ENCODE data around the gene CFAP210. TPM values are rescaled to one million over a fixed set of nuclear protein-coding genes. Genes with fewer than 3 reads are reported as not detected.
"Not testable (repeated sequence)": the region's sequence is repeated elsewhere in the genome, so short reads cannot be mapped to it uniquely, and the experiment has no call there.

Gene CFAP210
- polyA plus RNA-seq, 2 donors = 0.02 to 0.08 TPM

- H3K27ac ChIP-seq (ENCODE audit: low read depth in 2 of 2, low read length in 1 of 2); H3K36me3 ChIP-seq (ENCODE audit: control insufficient read depth in 2 of 2, insufficient read depth in 2 of 2, low read length in 1 of 2); H3K9me3 ChIP-seq (ENCODE audit: control insufficient read depth in 2 of 2, insufficient read depth in 1 of 2, low read depth in 1 of 2, low read length in 1 of 2); H3K4me3 ChIP-seq (ENCODE audit: low read depth in 1 of 2, low read length in 2 of 2); H3K4me1 ChIP-seq (ENCODE audit: control insufficient read depth in 2 of 2, insufficient read depth in 2 of 2, low read length in 1 of 2); H3K27me3 ChIP-seq (ENCODE audit: control insufficient read depth in 1 of 2, insufficient read depth in 2 of 2, low read length in 2 of 2): not testable (repeated sequence)
- WGBS, 2 donors = 95 to 98% methylated on average over 2 of the region's 2 CpGs
These were observed 5.0 kb upstream of the CFAP210 start for GRCh38 chr2:169699173-169699572.

GRCh38 chr2:169696381-169696780, 2.2 kb upstream of the CFAP210 start:
- no peak overlapping the region for H3K4me3 ChIP-seq (ENCODE audit: low read depth in 1 of 2, low read length in 2 of 2)
- H3K4me1 ChIP-seq (ENCODE audit: control insufficient read depth in 2 of 2, insufficient read depth in 2 of 2, low read length in 1 of 2) = no peaks in the 10 kb centered on the region
- no peaks in the 10 kb centered on the region for H3K9me3 ChIP-seq (ENCODE audit: control insufficient read depth in 2 of 2, insufficient read depth in 1 of 2, low read depth in 1 of 2, low read length in 1 of 2)
- no peaks in the 10 kb centered on the region for H3K27me3 ChIP-seq (ENCODE audit: control insufficient read depth in 1 of 2, insufficient read depth in 2 of 2, low read length in 2 of 2)
- H3K36me3 ChIP-seq (ENCODE audit: control insufficient read depth in 2 of 2, insufficient read depth in 2 of 2, low read length in 1 of 2) = no peaks in the 10 kb centered on the region
- no peak overlapping the region for H3K27ac ChIP-seq (ENCODE audit: low read depth in 2 of 2, low read length in 1 of 2)

- WGBS, 2 donors = 25 to 27% methylated on average over 8 of the region's 8 CpGs
- H3K27ac ChIP-seq (ENCODE audit: low read depth in 2 of 2, low read length in 1 of 2) = peak overlapping the region; percentile 77 to 94
- H3K9me3 ChIP-seq (ENCODE audit: control insufficient read depth in 2 of 2, insufficient read depth in 1 of 2, low read depth in 1 of 2, low read length in 1 of 2) = no peaks in the 10 kb centered on the region
These were observed 672 bp upstream of the CFAP210 start for GRCh38 chr2:169694894-169695260.

GRCh38 chr2:169693360-169693759, 845 bp downstream of the CFAP210 start:
- H3K4me3 ChIP-seq (ENCODE audit: low read depth in 1 of 2, low read length in 2 of 2) = no peak overlapping the region
- no peaks in the 10 kb centered on the region for H3K27me3 ChIP-seq (ENCODE audit: control insufficient read depth in 1 of 2, insufficient read depth in 2 of 2, low read length in 2 of 2)
- 15 to 20% methylated on average over 4 of the region's 4 CpGs for WGBS, 2 donors
- H3K9me3 ChIP-seq (ENCODE audit: control insufficient read depth in 2 of 2, insufficient read depth in 1 of 2, low read depth in 1 of 2, low read length in 1 of 2) = no peaks in the 10 kb centered on the region
- H3K27ac ChIP-seq (ENCODE audit: low read depth in 2 of 2, low read length in 1 of 2) = no peak overlapping the region
- H3K36me3 ChIP-seq (ENCODE audit: control insufficient read depth in 2 of 2, insufficient read depth in 2 of 2, low read length in 1 of 2) = no peaks in the 10 kb centered on the region
- H3K4me1 ChIP-seq (ENCODE audit: control insufficient read depth in 2 of 2, insufficient read depth in 2 of 2, low read length in 1 of 2) = no peaks in the 10 kb centered on the region

More at GRCh38 chr2:169694894-169695260, 672 bp upstream of the CFAP210 start:
- Histone ChIP-seq H3K4me3 (ENCODE audit: low read depth in 1 of 2, low read length in 2 of 2) (peak overlapping the region; percentile 51 to 85), H3K4me1 (ENCODE audit: control insufficient read depth in 2 of 2, insufficient read depth in 2 of 2, low read length in 1 of 2) (no peaks in the 10 kb centered on the region), H3K36me3 (ENCODE audit: control insufficient read depth in 2 of 2, insufficient read depth in 2 of 2, low read length in 1 of 2) (no peaks in the 10 kb centered on the region), H3K27me3 (ENCODE audit: control insufficient read depth in 1 of 2, insufficient read depth in 2 of 2, low read length in 2 of 2) (no peaks in the 10 kb centered on the region)

GRCh38 chr2:169692718-169693117, 1.5 kb downstream of the CFAP210 start:
- WGBS, 2 donors = 60 to 67% methylated on average over 3 of the region's 3 CpGs

GRCh38 chr2:169690958-169691357, 3.2 kb downstream of the CFAP210 start:
- H3K27me3 ChIP-seq (ENCODE audit: control insufficient read depth in 1 of 2, insufficient read depth in 2 of 2, low read length in 2 of 2) = no peaks in the 10 kb centered on the region
- 61 to 85% methylated on average over 1 of the region's 1 CpG for WGBS, 2 donors
- H3K4me3 ChIP-seq (ENCODE audit: low read depth in 1 of 2, low read length in 2 of 2) = no peak overlapping the region
- H3K36me3 ChIP-seq (ENCODE audit: control insufficient read depth in 2 of 2, insufficient read depth in 2 of 2, low read length in 1 of 2) = no peaks in the 10 kb centered on the region
- H3K9me3 ChIP-seq (ENCODE audit: control insufficient read depth in 2 of 2, insufficient read depth in 1 of 2, low read depth in 1 of 2, low read length in 1 of 2) = no peaks in the 10 kb centered on the region
- H3K27ac ChIP-seq (ENCODE audit: low read depth in 2 of 2, low read length in 1 of 2) = no peak overlapping the region
- no peaks in the 10 kb centered on the region for H3K4me1 ChIP-seq (ENCODE audit: control insufficient read depth in 2 of 2, insufficient read depth in 2 of 2, low read length in 1 of 2)

More at GRCh38 chr2:169692718-169693117, 1.5 kb downstream of the CFAP210 start:
- H3K36me3 ChIP-seq (ENCODE audit: control insufficient read depth in 2 of 2, insufficient read depth in 2 of 2, low read length in 1 of 2) = no peaks in the 10 kb centered on the region
- H3K4me1 ChIP-seq (ENCODE audit: control insufficient read depth in 2 of 2, insufficient read depth in 2 of 2, low read length in 1 of 2) = no peaks in the 10 kb centered on the region
- no peaks in the 10 kb centered on the region for H3K9me3 ChIP-seq (ENCODE audit: control insufficient read depth in 2 of 2, insufficient read depth in 1 of 2, low read depth in 1 of 2, low read length in 1 of 2)
- H3K27me3 ChIP-seq (ENCODE audit: control insufficient read depth in 1 of 2, insufficient read depth in 2 of 2, low read length in 2 of 2) = no peaks in the 10 kb centered on the region
- no peak overlapping the region for H3K4me3 ChIP-seq (ENCODE audit: low read depth in 1 of 2, low read length in 2 of 2)
- no peak overlapping the region for H3K27ac ChIP-seq (ENCODE audit: low read depth in 2 of 2, low read length in 1 of 2)

- not testable (repeated sequence) for H3K27ac ChIP-seq (ENCODE audit: low read depth in 2 of 2, low read length in 1 of 2); H3K9me3 ChIP-seq (ENCODE audit: control insufficient read depth in 2 of 2, insufficient read depth in 1 of 2, low read depth in 1 of 2, low read length in 1 of 2); H3K36me3 ChIP-seq (ENCODE audit: control insufficient read depth in 2 of 2, insufficient read depth in 2 of 2, low read length in 1 of 2); H3K27me3 ChIP-seq (ENCODE audit: control insufficient read depth in 1 of 2, insufficient read depth in 2 of 2, low read length in 2 of 2); H3K4me3 ChIP-seq (ENCODE audit: low read depth in 1 of 2, low read length in 2 of 2); H3K4me1 ChIP-seq (ENCODE audit: control insufficient read depth in 2 of 2, insufficient read depth in 2 of 2, low read length in 1 of 2)
These were observed 6.3 kb downstream of the CFAP210 start for GRCh38 chr2:169687943-169688342.

- H3K4me1 ChIP-seq (ENCODE audit: control insufficient read depth in 2 of 2, insufficient read depth in 2 of 2, low read length in 1 of 2); H3K27ac ChIP-seq (ENCODE audit: low read depth in 2 of 2, low read length in 1 of 2); H3K27me3 ChIP-seq (ENCODE audit: control insufficient read depth in 1 of 2, insufficient read depth in 2 of 2, low read length in 2 of 2); H3K36me3 ChIP-seq (ENCODE audit: control insufficient read depth in 2 of 2, insufficient read depth in 2 of 2, low read length in 1 of 2); H3K4me3 ChIP-seq (ENCODE audit: low read depth in 1 of 2, low read length in 2 of 2); H3K9me3 ChIP-seq (ENCODE audit: control insufficient read depth in 2 of 2, insufficient read depth in 1 of 2, low read depth in 1 of 2, low read length in 1 of 2): not testable (repeated sequence)
- 81 to 90% methylated on average over 4 of the region's 4 CpGs for WGBS, 2 donors
These were observed 7.4 kb downstream of the CFAP210 start for GRCh38 chr2:169686825-169687224.

GRCh38 chr2:169684712-169685111, 9.5 kb downstream of the CFAP210 start:
- H3K4me1 ChIP-seq (ENCODE audit: control insufficient read depth in 2 of 2, insufficient read depth in 2 of 2, low read length in 1 of 2); H3K4me3 ChIP-seq (ENCODE audit: low read depth in 1 of 2, low read length in 2 of 2); H3K27ac ChIP-seq (ENCODE audit: low read depth in 2 of 2, low read length in 1 of 2); H3K9me3 ChIP-seq (ENCODE audit: control insufficient read depth in 2 of 2, insufficient read depth in 1 of 2, low read depth in 1 of 2, low read length in 1 of 2); H3K27me3 ChIP-seq (ENCODE audit: control insufficient read depth in 1 of 2, insufficient read depth in 2 of 2, low read length in 2 of 2); H3K36me3 ChIP-seq (ENCODE audit: control insufficient read depth in 2 of 2, insufficient read depth in 2 of 2, low read length in 1 of 2): not testable (repeated sequence)
- 91 to 95% methylated on average over 2 of the region's 2 CpGs for WGBS, 2 donors

- Histone ChIP-seq H3K9me3 (ENCODE audit: control insufficient read depth in 2 of 2, insufficient read depth in 1 of 2, low read depth in 1 of 2, low read length in 1 of 2) (no peaks in the 10 kb centered on the region), H3K4me1 (ENCODE audit: control insufficient read depth in 2 of 2, insufficient read depth in 2 of 2, low read length in 1 of 2) (no peaks in the 10 kb centered on the region)
- 67 to 75% methylated on average over 3 of the region's 3 CpGs for WGBS, 2 donors
These were observed 10.1 kb downstream of the CFAP210 start for GRCh38 chr2:169684135-169684565.

More at GRCh38 chr2:169684135-169684565, 10.1 kb downstream of the CFAP210 start:
- Histone ChIP-seq H3K4me3 (ENCODE audit: low read depth in 1 of 2, low read length in 2 of 2) (no peak overlapping the region), H3K36me3 (ENCODE audit: control insufficient read depth in 2 of 2, insufficient read depth in 2 of 2, low read length in 1 of 2) (no peaks in the 10 kb centered on the region), H3K27ac (ENCODE audit: low read depth in 2 of 2, low read length in 1 of 2) (no peak overlapping the region), H3K27me3 (ENCODE audit: control insufficient read depth in 1 of 2, insufficient read depth in 2 of 2, low read length in 2 of 2) (no peaks in the 10 kb centered on the region)

All from esophagus (tissue), 2 donors.